PC-3 (cell line): Measurements from ENCODE around the gene FBXW4. TPM values are rescaled to one million over a fixed set of nuclear protein-coding genes. Genes with fewer than 3 reads are reported as not detected.

Experiments
- ATAC-seq: fragments of 200-7000 bp; cut with Tn5 transposase; 2 replicates; pipeline ENCODE4 v1.9.1; 2020; ENCODE audit warnings: mild to moderate bottlenecking, moderate library complexity
- BruUV-seq: library from RNA; stranded (reverse); fragments of 400-500 nt; replicated peaks from 2 replicates; lab custom pipeline; 2021; lab: Mats Ljungman, UMichigan
- CTCF ChIA-PET: fragments of 300-600 bp; sonication (Branson Sonifier 250); formaldehyde crosslinking; loops from one replicate; lab custom pipeline; 2022; ENCODE audit warnings: antibody characterized with exemption; lab: Charles Lee
- POLR2A ChIA-PET: fragments of 300-600 bp; sonication (Branson Sonifier 250); formaldehyde crosslinking; loops from one replicate; lab custom pipeline; 2022; ENCODE audit warnings: antibody characterized with exemption; ENCODE audit not compliant: unreplicated experiment; lab: Charles Lee
- DNase-seq: peaks from one replicate; pipeline ENCODE4 v3.0.0-alpha.2; 2015
- H2AFZ ChIP-seq: fragments of 300-600 bp; sonication (generic); 2 replicates; pipeline ENCODE4 v1.6.0; 2016; ENCODE audit warnings: antibody characterized with exemption, low read length
- H3F3A ChIP-seq: fragments of 300-600 bp; sonication (generic); one replicate; pipeline ENCODE4 v1.6.0; 2017; ENCODE audit warnings: antibody characterized with exemption, low read length, control low read depth, mild to moderate bottlenecking; ENCODE audit not compliant: unreplicated experiment
- H3K27ac ChIP-seq: fragments of 300-600 bp; sonication (generic); 2 replicates; pipeline ENCODE4 v1.5.1; 2016; ENCODE audit warnings: mild to moderate bottlenecking, low read length
- H3K27me3 ChIP-seq: fragments of 300-600 bp; sonication (generic); 2 replicates; pipeline ENCODE4 v1.6.1; 2016; ENCODE audit warnings: low read length, mixed read lengths
- H3K36me3 ChIP-seq: fragments of 300-600 bp; sonication (generic); 2 replicates; pipeline ENCODE4 v1.6.1; 2016; ENCODE audit warnings: low read depth, mixed run types, low read length, mixed read lengths
- H3K4me1 ChIP-seq: fragments of 300-600 bp; sonication (generic); 2 replicates; pipeline ENCODE4 v1.5.1; 2016; ENCODE audit warnings: low read length; ENCODE audit not compliant: insufficient read depth
- H3K4me2 ChIP-seq: fragments of 300-600 bp; sonication (generic); 2 replicates; pipeline ENCODE4 v1.6.0; 2016; ENCODE audit warnings: low read length
- H3K4me3 ChIP-seq: fragments of 300-600 bp; sonication (generic); 2 replicates; pipeline ENCODE4 v1.5.1; 2016; ENCODE audit warnings: mild to moderate bottlenecking, low read length, mixed read lengths
- H3K79me2 ChIP-seq: fragments of 300-600 bp; sonication (generic); 2 replicates; pipeline ENCODE4 v1.6.1; 2017; ENCODE audit warnings: low read length, mixed read lengths
- H3K9ac ChIP-seq: fragments of 300-600 bp; sonication (generic); 2 replicates; pipeline ENCODE4 v1.6.0; 2016; ENCODE audit warnings: mild to moderate bottlenecking, low read length
- H3K9me2 ChIP-seq: fragments of 300-600 bp; sonication (generic); replicated peaks from 2 replicates; pipeline ENCODE4 v1.6.1; 2016; ENCODE audit warnings: mixed run types, low read length, mixed read lengths
- H3K9me3 ChIP-seq: fragments of 300-600 bp; sonication (generic); 2 replicates; pipeline ENCODE4 v1.6.1; 2016; ENCODE audit warnings: low read length, mixed read lengths
- H4K20me1 ChIP-seq: fragments of 300-600 bp; sonication (generic); 2 replicates; pipeline ENCODE4 v1.6.1; 2016; ENCODE audit warnings: low read length, mixed read lengths
- CTCF ChIP-seq: fragments of 300-600 bp; sonication (generic); conservative IDR thresholded peaks from 2 replicates; pipeline ENCODE4 v1.5.1; 2017; ENCODE audit warnings: antibody characterized with exemption, low read depth, mild to moderate bottlenecking, low read length
- EZH2 ChIP-seq: fragments of 300-600 bp; sonication (generic); IDR thresholded peaks from one replicate; pipeline ENCODE4 v1.6.1; 2017; ENCODE audit warnings: antibody characterized with exemption, mild to moderate bottlenecking, low read length; ENCODE audit not compliant: unreplicated experiment
- EZH2phosphoT487 ChIP-seq: fragments of 300-600 bp; sonication (generic); IDR thresholded peaks from 2 replicates; pipeline ENCODE4 v1.6.1; 2018; ENCODE audit warnings: mild to moderate bottlenecking, antibody characterized with exemption, low read length, borderline replicate concordance
- intact Hi-C: fragments of 100-400 bp; cut with micrococcal nuclease; formaldehyde crosslinking; loops from 2 replicates; pipeline ENCODE4 v1.9.0; 2023
- total RNA-seq: library from RNA; depleted of rRNA; stranded (reverse); fragments of >200 nt; gene quantifications from 2 replicates; pipeline ENCODE4 v1.2.3, GENCODE V29; 2014

The FBXW4 gene
- total RNA-seq, 1 experiment from 2014 or later: 18.8 TPM

GRCh38 chr10:101726115-101726387 lies 31.1 kb upstream of the FBXW4 start:
- Histone ChIP-seq H3K9ac (no peak overlapping the region), H3K4me3 (no peak overlapping the region), H3K4me1 (no peaks in the 10 kb centered on the region), H3K27me3 (no peaks in the 10 kb centered on the region), H2AFZ (no peak overlapping the region), H3K79me2 (no peaks in the 10 kb centered on the region), H3K9me2 (no peaks in the 10 kb centered on the region), H3F3A (no peaks in the 10 kb centered on the region), H4K20me1 (no peaks in the 10 kb centered on the region), H3K4me2 (no peak overlapping the region), H3K9me3 (no peaks in the 10 kb centered on the region), H3K36me3 (no peaks in the 10 kb centered on the region), H3K27ac (no peak overlapping the region)
- TF ChIP-seq CTCF (no peak), EZH2 (no peak), EZH2phosphoT487 (no peak)
- intact Hi-C loops: no loop called here
- ChIA-PET CTCF (no interaction called here), POLR2A (no interaction called here)
- no peak for DNase-seq
- no TSS peak for BruUV-seq
- no peak for ATAC-seq

DNA sequence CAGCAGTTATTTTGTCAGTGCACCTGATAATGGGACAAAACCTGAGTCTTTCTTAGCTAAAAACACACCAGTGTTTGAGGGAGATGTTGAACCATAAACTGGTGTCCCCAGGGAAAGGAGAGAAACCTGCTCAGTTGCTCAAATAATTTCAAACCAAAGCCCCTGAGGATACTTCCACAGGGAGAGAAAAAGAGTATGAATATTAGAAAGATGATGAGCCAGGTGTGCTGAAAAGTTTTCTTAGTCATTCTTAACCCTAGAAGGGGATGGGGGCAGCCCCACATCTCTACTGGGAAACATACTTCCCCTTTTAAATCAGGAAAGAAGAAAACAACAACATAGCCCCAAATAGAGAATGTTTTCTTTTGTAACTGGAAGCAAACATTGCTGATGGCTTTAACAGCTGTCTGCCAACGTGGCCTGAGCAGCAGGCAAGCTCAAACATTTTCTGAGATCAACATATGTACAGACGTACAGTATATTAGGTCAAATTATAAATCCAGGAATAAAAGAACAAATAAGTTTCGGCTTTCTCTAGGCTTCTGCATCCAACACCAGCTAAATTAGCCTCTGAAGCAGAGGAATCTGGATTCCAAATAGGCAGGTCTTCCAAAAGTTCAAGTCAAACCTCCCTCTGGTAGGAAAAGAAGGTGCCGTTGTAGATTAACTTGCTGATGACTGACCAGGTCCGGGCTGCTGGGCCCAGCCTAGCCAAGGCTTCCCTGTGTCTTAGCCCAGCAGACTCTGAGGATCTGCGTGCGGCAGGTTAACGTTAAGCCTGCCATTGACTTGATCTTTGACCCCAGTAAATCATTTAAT lies 30.5 kb upstream of the FBXW4 start:
- intact Hi-C loops: no loop called here
- Histone ChIP-seq H3K36me3 (no peaks in the 10 kb centered on the region), H3K79me2 (no peaks in the 10 kb centered on the region), H3F3A (no peaks in the 10 kb centered on the region), H3K27ac (no peak overlapping the region), H3K4me1 (no peaks in the 10 kb centered on the region), H3K4me3 (no peak overlapping the region), H3K9me3 (no peaks in the 10 kb centered on the region), H3K27me3 (no peaks in the 10 kb centered on the region), H2AFZ (no peak overlapping the region), H3K9me2 (no peaks in the 10 kb centered on the region), H3K9ac (no peak overlapping the region), H4K20me1 (no peaks in the 10 kb centered on the region), H3K4me2 (no peak overlapping the region)
- ATAC-seq (no peak), DNase-seq (no peak)
- BruUV-seq: no TSS peak
- TF ChIP-seq EZH2phosphoT487: no peak
- no peak for TF ChIP-seq CTCF
- TF ChIP-seq EZH2: no peak
- ChIA-PET POLR2A (no interaction called here), CTCF (no interaction called here)

DNA sequence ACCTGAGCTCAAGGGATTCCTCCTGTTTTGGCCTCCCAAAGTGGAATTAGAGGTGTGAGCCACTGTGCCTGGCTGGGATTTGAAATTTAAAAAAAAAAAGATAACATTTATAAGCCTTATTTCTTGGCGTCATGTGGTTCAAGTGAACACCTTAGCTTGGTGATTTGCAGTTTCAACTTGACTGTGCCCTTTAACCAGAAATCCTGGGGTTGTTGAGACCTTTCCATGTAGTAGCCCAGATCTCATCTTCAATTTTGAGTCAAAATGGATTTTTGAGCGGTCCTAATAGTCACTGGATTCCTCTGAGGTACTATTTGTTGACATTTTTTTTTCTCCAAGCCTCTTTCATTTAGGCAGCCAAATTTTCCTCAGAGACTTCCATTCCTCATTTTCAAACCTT lies 29.5 kb upstream of the FBXW4 start:
- DNase-seq (no peak), ATAC-seq (no peak)
- Histone ChIP-seq H2AFZ (no peak overlapping the region), H3K27ac (no peak overlapping the region), H4K20me1 (no peaks in the 10 kb centered on the region), H3K27me3 (no peaks in the 10 kb centered on the region), H3K4me1 (no peaks in the 10 kb centered on the region), H3K9me3 (no peaks in the 10 kb centered on the region), H3K36me3 (no peaks in the 10 kb centered on the region), H3K79me2 (no peaks in the 10 kb centered on the region), H3K9me2 (no peaks in the 10 kb centered on the region), H3K9ac (no peak overlapping the region), H3K4me2 (no peak overlapping the region), H3F3A (no peaks in the 10 kb centered on the region), H3K4me3 (no peak overlapping the region)
- TF ChIP-seq EZH2: no peak
- no peak for TF ChIP-seq CTCF
- TF ChIP-seq EZH2phosphoT487: no peak
- ChIA-PET CTCF (no interaction called here), POLR2A (interaction anchor here (0.6 kb wide), 1 partner anchor 9 kb away, joined by 6 read pairs; no protein-coding TSS in a partner anchor)
- intact Hi-C loops: no loop called here
- no TSS peak for BruUV-seq
